Renal pelvis (tissue), 4 donors: ENCODE measurements around the gene CANX. TPM values are rescaled to one million over a fixed set of nuclear protein-coding genes. Genes with fewer than 3 reads are reported as not detected.
"Not testable (repeated sequence)": the region's sequence is repeated elsewhere in the genome, so short reads cannot be mapped to it uniquely, and the experiment has no call there.

Source experiments
- DNase-seq: peaks from one replicate; pipeline ENCODE4 v3.0.0-alpha.2; 2013
- polyA plus RNA-seq, 3 donors: library from polyadenylated mRNA; unstranded; fragments of 120-200 nt; gene quantifications; one replicate each; pipeline ENCODE4 v1.2.1, GENCODE V29; 2013; ENCODE audit not compliant: insufficient read length in 3 of 3

The CANX gene
- polyA plus RNA-seq, 3 donors, result 495 to 588 (median 505) TPM

- DNase-seq, result peak; percentile 41
Measured at GRCh38 chr5:179696603-179697002, 2.2 kb upstream of the CANX start.

- DNase-seq, result no peak
Measured at GRCh38 chr5:179697108-179697507, 1.7 kb upstream of the CANX start.

- DNase-seq, result not testable (repeated sequence)
Measured at GRCh38 chr5:179697543-179697942, 1.2 kb upstream of the CANX start.

GRCh38 chr5:179697993-179698934 lies 503 bp upstream of the CANX start:
- DNase-seq, result peak; percentile 99

- DNase-seq, result peak; percentile 24
Measured at GRCh38 chr5:179699616-179700237, 960 bp downstream of the CANX start.

GRCh38 chr5:179700401-179700918 lies 1.7 kb downstream of the CANX start:
- DNase-seq, result peak; percentile 39

- no peak for DNase-seq
Measured at GRCh38 chr5:179716286-179716685, 17.5 kb downstream of the CANX start.

GRCh38 chr5:179720222-179720621 lies 21.5 kb downstream of the CANX start:
- DNase-seq, result no peak

GRCh38 chr5:179724163-179724562 lies 25.4 kb downstream of the CANX start:
- DNase-seq, result no peak

GRCh38 chr5:179727106-179727505 lies 28.3 kb downstream of the CANX start:
- DNase-seq, result no peak

- no peak for DNase-seq
Measured at GRCh38 chr5:179729303-179729702, 30.5 kb downstream of the CANX start.

- no peak for DNase-seq
Measured at GRCh38 chr5:179729727-179730126, 31.0 kb downstream of the CANX start.

- no peak for DNase-seq
Measured at GRCh38 chr5:179730356-179730755, 31.6 kb downstream of the CANX start.

- DNase-seq, result no peak
Measured at GRCh38 chr5:179730852-179731251, 32.1 kb downstream of the CANX start.

- no peak for DNase-seq
Measured at GRCh38 chr5:179731791-179732411, 33.1 kb downstream of the CANX start.

- peak; percentile 100 for DNase-seq
Measured at GRCh38 chr5:179732412-179732917, 33.7 kb downstream of the CANX start, which contains the start of gene MAML1. MAML1 (plus strand) TSS chr5:179732822; CDS start chr5:179733113, 291 bp downstream.

- DNase-seq, result peak; percentile 35
Measured at GRCh38 chr5:179732918-179733771, 34.4 kb downstream of the CANX start.

- no peak for DNase-seq
Measured at GRCh38 chr5:179733772-179734126, 35.0 kb downstream of the CANX start.

GRCh38 chr5:179734536-179735164 lies 35.9 kb downstream of the CANX start:
- DNase-seq, result no peak

- no peak for DNase-seq
Measured at GRCh38 chr5:179738742-179739141, 40.0 kb downstream of the CANX start.

- DNase-seq, result not testable (repeated sequence)
Measured at GRCh38 chr5:179744106-179744505, 45.3 kb downstream of the CANX start.
